DND-41 (cell line): ENCODE results near the gene UNC13C.

Experiments
- CTCF ChIP-seq: IDR thresholded peaks from 2 replicates; pipeline ENCODE4 v1.5.1; 2012; ENCODE audit warnings: borderline replicate concordance, low read length, moderate library complexity, mild to moderate bottlenecking; ENCODE audit not compliant: poor library complexity, severe bottlenecking; ENCODE audit errors: extremely low read depth
- EZH2 ChIP-seq: IDR thresholded peaks from 3 replicates; pipeline ENCODE4 v1.6.1; 2012; ENCODE audit warnings: borderline replicate concordance, low read depth, mild to moderate bottlenecking, moderate library complexity, low read length, inconsistent platforms; ENCODE audit not compliant: severe bottlenecking

DNA sequence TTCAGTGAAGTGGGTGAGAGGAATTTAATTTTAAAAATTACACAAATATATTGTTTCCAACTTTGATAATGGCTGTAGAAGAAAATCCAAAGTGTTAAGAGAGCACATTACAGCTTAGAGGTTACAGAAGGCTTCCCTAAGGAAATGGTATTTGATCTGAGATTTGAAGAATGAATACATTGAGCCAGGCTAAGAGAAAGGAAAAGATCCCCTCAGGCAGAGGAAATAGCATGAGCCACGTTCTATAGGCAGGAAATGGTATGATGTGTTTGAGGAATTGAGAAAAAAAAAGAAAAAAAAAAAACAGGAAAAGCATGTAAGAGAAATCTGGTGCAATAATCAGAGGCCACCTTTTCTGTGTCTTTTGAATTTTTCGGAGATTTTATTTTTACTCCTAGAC lies 48.6 kb downstream of the UNC13C start:
- TF ChIP-seq CTCF (no peak), EZH2 (no peak)
